ENCODE results near the gene ACTR8.

The ACTR8 gene

GRCh38 chr3:53836084-53836872, 45.7 kb downstream of the ACTR8 start:
- DNase-seq (ENCODE audit: low read depth in 2 of 2) = no peak

- no peak for DNase-seq (ENCODE audit: low read depth in 2 of 2)
Measured at GRCh38 chr3:53835257-53835656, 46.7 kb downstream of the ACTR8 start.

GRCh38 chr3:53834429-53835095, 47.4 kb downstream of the ACTR8 start:
- DNase-seq (ENCODE audit: low read depth in 2 of 2) = no peak

GRCh38 chr3:53833700-53834099, 48.3 kb downstream of the ACTR8 start:
- DNase-seq (ENCODE audit: low read depth in 2 of 2) = no peak

GRCh38 chr3:53833053-53833645, 48.8 kb downstream of the ACTR8 start:
- no peak for DNase-seq (ENCODE audit: low read depth in 2 of 2)

GRCh38 chr3:53830944-53831343, 51.0 kb downstream of the ACTR8 start:
- no peak for DNase-seq (ENCODE audit: low read depth in 2 of 2)

- no peak for DNase-seq (ENCODE audit: low read depth in 2 of 2)
Measured at GRCh38 chr3:53829605-53830004, 52.3 kb downstream of the ACTR8 start.

- DNase-seq (ENCODE audit: low read depth in 2 of 2) = no peak
Measured at GRCh38 chr3:53828581-53828980, 53.4 kb downstream of the ACTR8 start.

- no peak for DNase-seq (ENCODE audit: low read depth in 2 of 2)
Measured at GRCh38 chr3:53826048-53826447, 55.9 kb downstream of the ACTR8 start.

GRCh38 chr3:53824795-53825194, 57.2 kb downstream of the ACTR8 start:
- DNase-seq (ENCODE audit: low read depth in 2 of 2) = no peak

- DNase-seq (ENCODE audit: low read depth in 2 of 2) = no peak
Measured at GRCh38 chr3:53823956-53824657, 57.8 kb downstream of the ACTR8 start.

GRCh38 chr3:53823026-53823955, 58.7 kb downstream of the ACTR8 start:
- no peak for DNase-seq (ENCODE audit: low read depth in 2 of 2)

- no peak for DNase-seq (ENCODE audit: low read depth in 2 of 2)
Measured at GRCh38 chr3:53822331-53822741, 59.6 kb downstream of the ACTR8 start.

- no peak for DNase-seq (ENCODE audit: low read depth in 2 of 2)
Measured at GRCh38 chr3:53821631-53822121, 60.3 kb downstream of the ACTR8 start.

- DNase-seq (ENCODE audit: low read depth in 2 of 2) = no peak
Measured at GRCh38 chr3:53820756-53821580, 61.0 kb downstream of the ACTR8 start.

GRCh38 chr3:53820084-53820483, 61.9 kb downstream of the ACTR8 start:
- no peak for DNase-seq (ENCODE audit: low read depth in 2 of 2)

- no peak for DNase-seq (ENCODE audit: low read depth in 2 of 2)
Measured at GRCh38 chr3:53819163-53819868, 62.6 kb downstream of the ACTR8 start.

GRCh38 chr3:53818221-53819162, 63.5 kb downstream of the ACTR8 start:
- no peak for DNase-seq (ENCODE audit: low read depth in 2 of 2)

Measured in stimulated activated CD8-positive, alpha-beta memory T cell treated with anti-CD3 and anti-CD28 coated beads, Interleukin-2, amount 100 ng/mL, for 48 hours (primary cell).